Fibroblast of villous mesenchyme (primary cell): ENCODE data around the gene AGPAT1. TPM values are rescaled to one million over a fixed set of nuclear protein-coding genes. Genes with fewer than 3 reads are reported as not detected.
"Not testable (repeated sequence)": the region's sequence is repeated elsewhere in the genome, so short reads cannot be mapped to it uniquely, and the experiment has no call there.

Source experiments
- DNase-seq: peaks from one replicate; pipeline ENCODE4 v3.0.0-alpha.2; 2010; ENCODE audit warnings: low read depth
- H3K4me3 ChIP-seq: 2 replicates; pipeline ENCODE4 v1.5.1; 2011; ENCODE audit warnings: low read depth, mild to moderate bottlenecking, low read length
- total RNA-seq: library from RNA; depleted of rRNA; stranded (reverse); fragments of >200 nt; gene quantifications from 2 replicates; pipeline ENCODE4 v1.2.3, GENCODE V29; 2012
- TF ChIP-seq, protein P1 (sequence below): IDR thresholded peaks from 2 replicates; pipeline ENCODE4 v1.5.1; 2012; ENCODE audit warnings: low read depth, mild to moderate bottlenecking, low read length; ENCODE audit not compliant: insufficient read depth

AGPAT1 gene
- total RNA-seq, 1 donor = 30.2 TPM

DNA sequence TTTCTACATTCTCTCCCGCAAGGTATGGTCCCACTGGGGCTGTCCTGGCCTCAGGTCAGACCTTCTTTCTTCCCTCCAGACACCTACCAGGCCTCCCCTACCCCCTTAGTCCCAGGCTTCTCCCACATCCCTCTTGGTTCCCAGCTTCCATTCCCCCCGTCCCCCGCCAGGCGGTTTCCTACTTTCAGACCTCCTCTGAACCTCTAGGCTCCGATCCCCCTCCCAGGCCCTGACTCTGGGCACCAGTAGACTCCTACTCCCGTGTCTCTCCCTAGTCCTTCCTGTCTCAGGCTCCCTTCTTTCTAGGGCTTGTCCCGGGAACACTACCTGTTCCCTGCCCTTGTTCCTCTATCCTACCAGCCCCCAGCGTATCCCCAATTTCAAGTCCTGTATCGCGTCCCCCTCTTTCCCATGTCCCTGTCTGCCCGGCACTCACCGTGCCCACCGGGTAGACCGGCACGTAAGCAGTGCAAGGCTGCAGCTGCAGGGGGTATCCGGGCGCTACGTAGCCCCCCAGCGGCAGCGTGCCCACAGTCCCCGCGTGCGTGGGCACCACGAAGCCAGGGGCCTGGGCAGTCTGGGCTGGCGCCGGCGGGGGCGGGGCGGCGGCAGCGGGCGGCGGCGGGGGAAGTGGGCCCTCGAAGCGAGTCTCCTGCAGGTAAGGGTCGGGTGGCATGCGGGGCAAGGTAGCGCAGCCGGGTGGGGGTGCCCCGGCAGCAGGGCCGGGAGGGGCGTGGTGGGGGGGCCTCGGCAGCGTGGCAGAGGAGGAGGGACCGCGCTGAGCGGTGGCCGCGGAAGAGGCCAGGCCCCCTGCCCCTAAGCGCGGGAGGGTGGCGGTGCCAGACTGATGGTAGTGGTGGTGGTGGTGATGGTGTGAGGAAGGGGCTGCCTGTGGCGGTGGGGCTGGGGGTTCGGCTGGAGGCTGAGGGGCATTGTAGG, 25.7 kb downstream of the AGPAT1 start:
- DNase-seq = no peak
- H3K4me3 ChIP-seq = peak overlapping the region; percentile 75
- TF ChIP-seq, protein P1, sequence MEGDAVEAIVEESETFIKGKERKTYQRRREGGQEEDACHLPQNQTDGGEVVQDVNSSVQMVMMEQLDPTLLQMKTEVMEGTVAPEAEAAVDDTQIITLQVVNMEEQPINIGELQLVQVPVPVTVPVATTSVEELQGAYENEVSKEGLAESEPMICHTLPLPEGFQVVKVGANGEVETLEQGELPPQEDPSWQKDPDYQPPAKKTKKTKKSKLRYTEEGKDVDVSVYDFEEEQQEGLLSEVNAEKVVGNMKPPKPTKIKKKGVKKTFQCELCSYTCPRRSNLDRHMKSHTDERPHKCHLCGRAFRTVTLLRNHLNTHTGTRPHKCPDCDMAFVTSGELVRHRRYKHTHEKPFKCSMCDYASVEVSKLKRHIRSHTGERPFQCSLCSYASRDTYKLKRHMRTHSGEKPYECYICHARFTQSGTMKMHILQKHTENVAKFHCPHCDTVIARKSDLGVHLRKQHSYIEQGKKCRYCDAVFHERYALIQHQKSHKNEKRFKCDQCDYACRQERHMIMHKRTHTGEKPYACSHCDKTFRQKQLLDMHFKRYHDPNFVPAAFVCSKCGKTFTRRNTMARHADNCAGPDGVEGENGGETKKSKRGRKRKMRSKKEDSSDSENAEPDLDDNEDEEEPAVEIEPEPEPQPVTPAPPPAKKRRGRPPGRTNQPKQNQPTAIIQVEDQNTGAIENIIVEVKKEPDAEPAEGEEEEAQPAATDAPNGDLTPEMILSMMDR = no peak

DNA sequence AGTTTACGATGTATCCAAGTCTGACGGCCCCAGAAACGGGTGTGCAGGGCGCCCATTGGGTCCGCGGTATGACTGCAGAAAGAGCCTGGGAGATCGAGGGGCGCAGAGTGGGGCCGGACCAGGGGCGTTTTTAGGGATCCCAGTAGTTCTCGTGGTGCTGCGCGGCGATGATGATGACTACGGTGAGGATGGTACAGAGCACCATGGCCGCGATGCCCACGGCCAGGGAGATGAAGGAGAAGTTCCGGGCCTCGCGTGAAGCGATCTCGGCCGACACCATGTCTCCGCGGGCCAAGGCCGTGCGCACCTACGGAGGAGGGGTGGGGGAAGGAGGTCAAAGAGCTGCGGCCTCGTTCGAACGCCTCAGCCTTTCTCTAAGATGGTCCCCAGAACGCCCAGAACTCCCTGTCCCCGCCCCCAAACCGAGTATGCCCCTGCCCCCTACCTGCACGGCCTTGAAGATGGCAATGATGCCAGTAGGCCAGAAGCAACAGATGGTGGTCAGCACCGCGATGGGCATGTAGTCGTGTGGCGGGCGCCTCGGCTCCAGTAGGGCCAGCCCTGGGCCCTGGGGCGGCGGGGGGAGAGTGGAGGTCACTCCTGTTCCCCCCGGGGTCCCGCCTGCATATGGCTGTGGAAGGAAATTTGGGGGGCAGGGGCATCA, 26.7 kb downstream of the AGPAT1 start:
- no peak for DNase-seq
- TF ChIP-seq, protein P1 = no peak
- H3K4me3 ChIP-seq = no peak overlapping the region

DNA sequence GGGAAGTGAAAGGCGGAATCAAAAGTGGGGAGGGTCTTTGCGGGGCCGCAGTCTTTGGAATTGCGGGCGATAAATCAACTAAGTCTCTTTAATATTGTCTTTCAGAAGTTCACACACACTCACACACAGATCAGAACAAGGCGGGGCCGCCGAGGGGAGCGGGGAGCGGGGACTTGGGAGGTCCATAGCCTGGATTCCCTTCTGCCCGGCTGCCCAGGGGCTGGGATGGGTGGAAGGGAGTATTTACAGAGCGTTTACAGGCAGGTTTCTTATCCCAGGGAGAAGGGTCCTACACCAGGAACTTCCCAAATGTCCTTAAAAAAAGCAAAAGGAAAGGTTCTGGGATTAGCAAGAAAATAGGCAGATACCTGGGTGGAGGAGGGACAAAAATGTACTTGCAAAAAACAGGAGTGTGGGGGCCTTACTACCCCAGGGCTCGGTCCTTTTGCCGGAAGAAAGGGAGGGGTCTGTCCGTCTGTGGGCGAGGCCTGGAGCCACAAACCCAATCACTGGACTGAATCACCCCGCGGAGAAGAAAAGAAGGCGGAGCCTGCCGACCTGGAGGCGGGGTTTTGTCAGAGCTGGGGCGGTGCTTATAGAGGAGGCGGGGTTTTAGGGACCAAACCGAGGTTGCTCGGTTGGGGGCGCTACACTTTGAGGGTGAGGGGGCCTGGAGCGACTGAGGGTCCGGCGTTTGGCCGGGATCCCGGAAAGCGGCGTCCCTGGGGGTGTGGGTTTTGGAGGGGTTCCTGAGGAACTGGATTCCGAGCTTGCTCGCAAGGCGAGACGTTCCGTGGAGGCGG, 27.4 kb downstream of the AGPAT1 start:
- TF ChIP-seq, protein P1 = no peak
- no peak for DNase-seq
- H3K4me3 ChIP-seq = no peak overlapping the region

DNA sequence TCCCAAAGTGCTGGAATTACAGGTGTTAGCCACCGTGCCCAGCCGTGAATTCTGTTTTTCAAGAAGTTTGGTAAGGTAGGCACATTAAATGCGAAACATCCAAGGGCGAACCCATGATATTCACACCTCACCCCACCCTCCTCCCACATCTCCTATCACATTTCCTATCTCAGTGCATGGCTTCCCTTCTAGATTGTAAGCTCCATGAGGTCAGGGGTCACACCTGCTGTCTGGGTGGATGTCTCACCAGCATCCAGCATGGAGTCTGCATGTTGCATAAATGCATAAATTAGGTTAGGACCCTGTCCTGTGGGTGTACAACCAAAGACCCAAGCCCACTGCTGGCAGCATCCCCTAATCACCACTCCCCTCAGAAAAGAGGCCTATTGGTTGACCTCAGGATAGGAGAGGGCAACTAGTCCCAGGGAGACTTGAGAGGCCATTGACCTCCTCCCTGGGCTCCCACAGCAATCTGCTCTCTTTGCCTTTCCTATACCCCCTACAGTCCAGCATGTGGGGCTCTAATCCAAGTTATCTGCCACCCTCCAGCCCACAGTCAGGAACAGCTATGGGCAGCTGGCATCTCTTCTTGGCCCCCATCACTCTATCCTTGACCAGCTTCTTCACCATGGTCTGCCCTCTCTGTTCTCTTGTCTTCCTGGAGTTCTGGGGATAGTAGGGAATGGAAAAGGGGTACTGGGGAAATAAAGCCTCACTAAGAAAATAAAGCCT, 28.3 kb downstream of the AGPAT1 start:
- TF ChIP-seq, protein P1 = no peak
- H3K4me3 ChIP-seq = no peak overlapping the region
- DNase-seq = no peak

DNA sequence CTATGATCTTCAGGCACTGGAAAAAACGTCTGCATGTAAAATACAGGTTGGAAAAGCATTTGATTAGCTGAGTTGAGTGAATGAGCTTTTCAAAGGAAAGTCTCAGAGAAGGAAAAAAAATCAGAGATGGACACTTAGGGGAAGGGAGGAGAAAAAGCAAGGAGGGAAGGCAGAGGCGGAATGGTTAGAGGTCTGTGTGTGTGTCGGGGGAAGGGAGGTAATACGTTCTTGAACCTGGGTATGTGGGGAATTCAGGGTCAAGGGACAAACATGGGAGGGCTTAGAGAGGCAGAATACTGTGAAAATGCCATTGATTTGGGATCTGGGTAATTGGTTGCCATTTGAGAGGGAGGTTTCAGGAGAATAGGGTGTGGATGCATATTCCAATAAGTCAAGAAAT, 29.2 kb downstream of the AGPAT1 start:
- no peak for DNase-seq
- TF ChIP-seq, protein P1 = no peak

DNA sequence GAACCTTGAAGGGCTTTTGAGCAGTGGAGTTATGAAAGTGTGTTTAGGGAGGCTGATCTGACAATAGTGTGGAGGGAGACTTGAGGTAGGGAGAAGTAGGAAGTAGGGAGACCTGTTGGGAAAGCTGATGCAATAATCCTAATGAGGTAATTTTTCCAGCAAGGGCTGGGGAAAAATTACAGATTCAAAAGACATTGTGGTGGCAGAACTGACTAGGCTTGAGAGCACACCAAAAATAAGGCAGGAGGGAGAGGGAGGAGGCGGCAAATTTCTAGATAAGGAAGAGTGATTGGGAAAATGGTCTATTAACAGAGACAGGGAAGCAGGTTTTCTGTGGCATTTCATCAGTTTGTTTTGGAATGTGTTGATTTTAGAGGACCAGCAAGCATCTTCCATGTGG, 29.6 kb downstream of the AGPAT1 start:
- TF ChIP-seq, protein P1 = no peak
- no peak for DNase-seq
- H3K4me3 ChIP-seq = no peak overlapping the region

More for the DNA sequence above, 29.2 kb downstream of the AGPAT1 start:
- H3K4me3 ChIP-seq = no peak overlapping the region

DNA sequence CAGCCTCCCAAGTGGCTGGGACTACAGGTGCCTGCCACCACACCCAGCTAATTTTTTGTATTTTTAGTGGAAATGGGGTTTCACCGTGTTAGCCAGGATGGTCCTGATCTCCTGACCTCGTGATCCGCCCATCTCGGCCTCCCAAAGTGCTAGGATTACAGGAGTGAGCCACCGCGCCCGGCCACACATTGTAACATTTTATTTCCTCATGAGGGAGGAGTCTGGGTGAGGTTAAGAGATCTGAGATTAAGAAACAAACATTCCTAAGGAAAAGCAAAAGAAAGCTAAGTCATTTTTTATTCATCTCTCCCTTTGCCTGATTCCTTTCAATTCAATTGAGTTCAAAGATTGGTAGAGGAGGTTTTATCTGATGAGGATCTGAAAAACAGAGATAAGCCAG, 31.6 kb downstream of the AGPAT1 start:
- not testable (repeated sequence) for H3K4me3 ChIP-seq, DNase-seq
